ENCODE measurements around the gene CCDC9B.

CCDC9B gene

DNA sequence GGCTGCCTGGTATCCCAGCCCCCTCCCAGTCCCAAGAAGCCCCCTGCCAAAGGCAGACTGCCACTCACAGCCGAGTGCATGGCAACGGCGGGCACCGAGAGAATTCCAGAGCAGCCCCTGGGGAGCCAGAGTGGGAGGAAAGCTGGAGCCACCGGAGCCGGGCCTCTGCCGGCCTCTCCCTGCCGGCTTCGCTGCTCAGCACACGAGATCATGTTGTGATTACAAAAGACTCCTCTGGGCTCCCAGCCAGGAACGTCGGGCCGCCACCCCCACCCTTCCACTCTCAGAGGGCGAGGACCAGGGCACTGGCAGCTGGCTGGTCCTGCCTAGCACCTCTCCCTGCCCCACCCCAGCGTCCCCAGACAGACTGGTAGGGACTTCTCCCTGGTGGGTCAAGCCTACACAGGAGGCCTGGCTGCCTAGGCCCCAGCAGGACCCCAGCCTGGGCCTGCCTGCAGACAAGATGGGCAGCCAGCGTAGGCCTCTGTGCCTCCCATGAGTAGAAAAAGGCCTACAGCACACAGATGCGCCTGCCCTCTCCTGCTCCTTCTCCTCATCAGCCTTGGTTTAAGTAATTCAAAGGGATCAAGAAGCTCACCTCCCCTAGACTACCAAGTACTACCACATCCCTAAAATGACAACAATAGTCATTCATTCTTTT is at the start of gene CCDC9B:
TSS of gene CCDC9B (minus strand) at position 200 of the 661 bp plus-strand sequence. CDS start at position 80, 120 bp downstream.
- DNase-seq (ENCODE audit: insufficient read length, low spot score) (peak; percentile 65), FAIRE-seq (no peak)
- TF ChIP-seq POLR2A (IDR thresholded peaks at IDR 0.05; ENCODE audit: low read depth, low read length) = no peak

DNA sequence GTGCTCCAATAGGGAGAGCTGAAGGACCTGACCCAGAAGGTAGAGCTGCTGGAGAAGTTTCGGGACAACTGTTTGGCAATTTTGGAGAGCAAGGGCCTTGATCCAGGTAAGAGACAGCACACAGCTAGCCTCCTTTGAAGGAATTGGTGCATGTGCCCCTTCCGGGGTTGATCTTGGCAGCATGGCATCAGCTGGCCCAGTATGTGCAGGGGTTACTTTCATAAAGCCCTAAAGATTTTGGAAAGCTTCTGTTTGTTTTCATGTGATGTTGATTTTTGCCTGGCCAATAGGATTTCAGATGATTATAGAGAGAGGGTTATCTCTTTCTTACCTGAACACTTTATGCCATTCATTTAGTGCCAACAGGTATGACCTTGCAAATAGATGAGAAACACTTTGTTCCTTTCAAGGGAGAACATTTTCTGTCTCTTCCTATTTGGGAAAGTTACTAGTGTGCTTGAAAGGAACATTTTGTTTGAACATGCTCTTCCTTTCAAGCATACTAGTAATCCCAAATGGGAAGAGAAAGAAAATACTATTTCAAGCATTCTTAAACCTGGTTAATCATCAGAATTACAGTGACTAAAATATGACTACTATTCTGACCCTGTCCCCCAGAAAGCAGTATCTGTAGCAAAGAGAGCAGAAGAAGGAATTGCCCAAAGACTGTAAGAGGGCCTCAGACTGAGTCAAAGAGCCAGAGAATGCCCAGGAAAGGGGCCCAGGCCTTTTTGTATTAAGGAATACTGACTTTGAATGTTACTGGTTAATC is 49.3 kb upstream of the CCDC9B start:
- FAIRE-seq = no peak
- DNase-seq (ENCODE audit: insufficient read length, low spot score) = no peak
- TF ChIP-seq POLR2A (IDR thresholded peaks at IDR 0.05; ENCODE audit: low read depth, low read length) = no peak

DNA sequence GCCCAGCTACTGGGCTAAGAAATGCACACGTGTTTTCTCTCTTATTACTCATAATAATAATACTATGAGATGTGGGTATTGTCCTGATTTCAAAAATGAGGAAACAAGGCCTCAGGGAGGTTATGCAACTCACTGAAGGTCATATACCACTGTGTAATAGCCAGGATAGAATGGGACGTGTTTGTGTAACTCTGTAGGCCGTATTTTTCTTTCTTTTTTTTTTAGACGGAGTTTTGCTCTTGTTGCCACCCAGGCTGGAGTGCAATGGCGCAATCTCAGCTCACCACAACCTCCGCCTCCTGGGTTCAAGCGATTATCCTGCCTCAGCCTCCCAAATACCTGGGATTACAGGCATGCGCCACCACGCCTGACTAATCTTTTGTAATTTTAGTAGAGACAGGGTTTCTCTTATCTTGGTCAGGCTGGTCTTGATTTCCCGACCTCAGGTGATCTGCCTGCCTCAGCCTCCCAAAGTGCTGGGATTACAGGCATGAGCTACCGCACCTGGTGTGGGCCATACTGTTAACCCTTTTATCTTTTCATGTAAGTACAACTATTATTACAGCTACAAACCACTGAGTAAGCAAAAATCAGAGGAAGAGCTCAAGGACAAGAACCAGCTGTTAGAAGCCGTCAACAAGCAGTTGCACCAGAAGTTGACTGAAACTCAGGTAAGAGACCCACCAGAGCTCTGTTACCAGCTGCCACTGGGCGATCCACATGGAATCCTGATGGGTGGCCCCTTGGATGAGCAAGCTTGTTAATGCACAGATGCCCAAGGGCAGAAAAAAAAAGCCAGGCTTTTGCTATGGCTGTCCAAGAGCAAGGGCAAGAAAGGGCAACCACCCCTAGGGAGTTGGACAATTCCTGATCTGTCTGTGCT is 48.4 kb upstream of the CCDC9B start:
- TF ChIP-seq POLR2A (IDR thresholded peaks at IDR 0.05; ENCODE audit: low read depth, low read length) = no peak
- no peak for DNase-seq (ENCODE audit: insufficient read length, low spot score)
- no peak for FAIRE-seq

DNA sequence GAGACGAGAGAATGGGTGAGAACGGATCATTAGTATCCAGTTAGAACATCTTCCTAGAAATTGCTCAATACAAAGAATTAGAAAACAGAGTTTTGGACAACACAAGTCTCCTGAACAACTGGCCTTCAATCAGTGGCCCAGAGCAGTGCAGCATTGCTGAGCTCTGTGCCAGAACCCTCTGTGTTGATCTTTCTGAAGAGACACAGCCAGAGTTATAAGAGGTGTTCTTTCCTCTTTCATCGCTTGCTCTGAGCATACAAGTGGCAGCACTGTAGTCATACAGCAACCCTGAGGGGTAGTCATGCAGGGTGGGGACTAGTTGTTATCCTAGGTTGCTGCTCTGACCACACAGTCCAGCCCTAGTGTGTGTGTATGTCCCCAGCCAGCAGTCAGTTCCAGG is 45.7 kb upstream of the CCDC9B start:
- FAIRE-seq (no peak), DNase-seq (ENCODE audit: insufficient read length, low spot score) (no peak)
- no peak for TF ChIP-seq POLR2A (IDR thresholded peaks at IDR 0.05; ENCODE audit: low read depth, low read length)

DNA sequence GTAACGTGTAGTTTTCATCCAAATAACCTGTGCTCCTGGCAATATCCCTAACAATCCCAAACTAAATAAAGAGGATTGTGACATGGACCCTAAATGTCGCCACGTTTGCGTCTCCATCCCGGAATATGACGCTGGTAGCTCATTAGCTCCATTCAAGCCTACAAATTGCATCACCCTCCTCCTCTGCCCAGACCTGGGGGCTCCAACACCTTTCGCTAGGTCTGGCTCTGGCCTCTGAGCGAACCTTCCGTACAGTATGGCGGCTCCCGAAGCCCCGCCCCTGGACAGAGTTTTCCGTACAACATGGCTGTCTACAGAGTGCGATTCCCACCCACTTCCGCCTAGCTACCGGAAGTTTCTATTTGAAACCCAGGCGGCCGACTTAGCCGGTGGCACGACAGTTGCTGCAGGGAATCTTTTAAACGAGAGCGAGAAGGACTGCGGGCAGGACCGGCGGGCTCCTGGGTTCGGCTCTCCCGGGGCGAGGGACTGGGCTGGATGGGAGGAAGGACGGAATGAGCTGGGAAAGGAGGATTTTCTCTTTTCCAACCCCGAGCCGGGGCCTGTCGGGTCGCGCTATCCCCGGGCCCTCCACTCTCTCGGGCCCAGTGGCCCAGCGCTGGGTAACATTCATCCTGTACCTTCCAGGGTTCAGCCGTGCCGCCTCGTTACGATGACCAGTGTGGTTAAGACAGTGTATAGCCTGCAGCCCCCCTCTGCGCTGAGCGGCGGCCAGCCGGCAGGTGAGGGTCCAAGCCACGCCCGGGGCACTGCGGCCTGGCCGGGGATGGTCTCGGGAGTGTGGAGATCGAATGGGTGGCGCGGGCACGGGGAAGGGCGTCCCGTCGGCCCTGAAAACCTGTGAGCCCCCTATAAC is 42.1 kb upstream of the CCDC9B start, which contains the start of gene KNSTRN:
TSS of gene KNSTRN (plus strand) at position 142 of the 877 bp plus-strand sequence. CDS start at position 257, 115 bp downstream.
- FAIRE-seq (peak; percentile 20), DNase-seq (ENCODE audit: insufficient read length, low spot score) (peak; percentile 71)
- TF ChIP-seq POLR2A (IDR thresholded peaks at IDR 0.05; ENCODE audit: low read depth, low read length) = peak; percentile 46

DNA sequence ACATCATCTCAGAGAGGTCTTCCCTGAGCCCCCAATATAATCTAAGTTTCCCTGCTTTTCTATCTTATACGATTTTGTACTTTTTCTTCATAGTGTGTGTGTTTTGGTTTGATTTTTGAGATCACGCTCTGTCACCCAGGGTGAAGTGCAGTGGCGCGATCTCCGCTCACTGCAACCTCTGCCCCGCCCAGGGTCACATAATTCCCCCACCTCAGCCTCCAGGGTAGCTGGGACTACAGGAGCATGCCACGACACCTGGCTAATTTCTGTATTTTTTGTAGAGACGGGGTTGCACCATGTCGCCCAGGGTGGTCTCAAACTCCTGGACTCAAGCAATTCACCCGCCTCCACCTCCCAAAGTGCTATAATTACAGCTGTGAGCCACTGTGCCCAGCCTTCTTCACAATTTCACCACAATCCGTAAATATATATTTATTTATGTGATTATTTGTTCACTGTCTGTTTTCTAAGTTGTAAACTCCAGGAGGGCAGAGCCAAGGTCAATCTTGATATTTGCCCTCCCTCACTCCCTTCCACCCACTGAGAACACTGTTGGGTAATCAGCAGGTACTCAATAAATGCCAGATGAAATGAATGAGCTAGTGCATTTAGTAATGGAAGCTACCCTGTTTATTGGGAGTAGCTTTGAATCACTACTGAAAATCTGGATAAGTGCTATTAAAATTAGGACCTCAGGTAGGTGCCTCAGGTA is 41.2 kb upstream of the CCDC9B start:
- DNase-seq (ENCODE audit: insufficient read length, low spot score) (no peak), FAIRE-seq (no peak)
- TF ChIP-seq POLR2A (IDR thresholded peaks at IDR 0.05; ENCODE audit: low read depth, low read length) = no peak

DNA sequence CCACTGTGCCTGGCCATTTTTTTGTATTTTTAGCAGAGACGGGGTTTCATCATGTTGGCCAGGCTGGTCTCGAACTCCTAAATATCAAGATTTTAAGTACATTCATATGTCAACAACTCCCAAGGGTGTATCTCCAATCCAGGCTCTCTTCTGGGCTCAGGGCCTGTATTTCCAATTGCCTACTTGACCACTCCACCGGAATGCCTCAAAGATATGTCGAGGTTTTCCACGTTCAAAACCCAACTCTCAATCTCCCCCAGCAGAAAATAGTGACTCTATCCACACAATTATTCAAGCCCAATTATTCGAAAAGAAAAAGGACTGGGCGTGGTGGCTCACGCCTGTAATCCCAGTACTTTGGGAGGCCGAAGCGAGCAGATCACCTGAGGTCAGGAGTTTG is 39.9 kb upstream of the CCDC9B start:
- FAIRE-seq (no peak), DNase-seq (ENCODE audit: insufficient read length, low spot score) (no peak)
- TF ChIP-seq POLR2A (IDR thresholded peaks at IDR 0.05; ENCODE audit: low read depth, low read length) = no peak

DNA sequence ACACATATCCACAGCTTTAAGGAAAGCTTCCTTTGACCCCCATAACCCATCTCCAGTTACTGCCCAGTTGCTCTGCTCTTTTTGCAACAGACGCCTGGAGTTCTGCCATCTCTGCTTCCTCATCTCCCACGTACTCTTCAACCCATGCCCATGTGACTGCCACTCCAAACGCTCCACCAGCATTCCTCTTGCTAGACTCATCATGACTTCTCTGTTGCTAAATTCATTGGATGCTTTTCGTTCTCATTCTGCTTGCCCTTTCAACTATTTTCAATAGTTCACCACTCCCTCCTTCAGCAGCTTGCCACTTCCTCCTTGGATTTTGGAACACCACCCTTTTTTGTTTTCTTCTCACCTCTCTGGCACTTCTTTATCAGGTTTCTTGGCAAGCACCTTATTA is 39.1 kb upstream of the CCDC9B start:
- peak; percentile 95 for FAIRE-seq
- DNase-seq (ENCODE audit: insufficient read length, low spot score) = peak; percentile 90
- no peak for TF ChIP-seq POLR2A (IDR thresholded peaks at IDR 0.05; ENCODE audit: low read depth, low read length)

DNA sequence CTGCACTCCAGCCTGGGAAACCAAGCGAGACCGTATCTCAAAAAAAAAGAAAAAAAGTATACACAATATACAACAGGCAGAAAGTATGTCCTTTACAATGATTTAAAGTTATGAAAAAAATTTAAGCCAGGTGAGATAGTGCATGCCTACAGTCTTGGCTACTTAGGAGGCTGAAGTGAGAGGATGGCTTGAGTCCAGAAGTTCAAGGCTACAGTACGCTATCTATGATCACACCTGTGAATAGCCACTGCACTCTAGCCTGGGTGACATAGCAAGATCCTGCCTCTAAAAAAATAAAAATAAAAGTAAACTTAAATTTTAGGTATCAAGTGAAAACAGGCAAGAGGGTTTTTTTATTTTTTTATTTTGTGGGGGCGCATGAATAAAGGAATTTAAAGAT is 38.6 kb upstream of the CCDC9B start:
- TF ChIP-seq POLR2A (IDR thresholded peaks at IDR 0.05; ENCODE audit: low read depth, low read length) = no peak
- DNase-seq (ENCODE audit: insufficient read length, low spot score) = no peak
- FAIRE-seq = no peak

DNA sequence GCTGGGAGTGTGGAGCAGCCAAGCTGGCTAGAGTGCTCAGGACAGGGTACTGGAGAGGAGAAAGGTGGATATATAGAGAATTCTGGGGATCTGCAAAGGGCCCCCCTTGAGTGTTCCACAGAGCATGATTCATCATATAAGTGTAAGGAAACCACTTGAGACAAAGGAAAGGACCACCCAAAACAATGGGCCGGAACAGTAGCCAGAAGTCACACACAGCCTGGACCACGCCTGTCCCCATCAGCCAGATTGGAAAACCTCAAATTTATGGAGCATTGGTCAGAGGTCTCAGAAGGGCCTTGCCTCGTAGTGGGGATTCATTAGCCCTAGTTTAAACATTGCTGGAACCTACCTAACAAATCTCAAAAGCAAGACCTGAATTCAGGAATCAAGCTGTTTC is 36.9 kb upstream of the CCDC9B start:
- DNase-seq (ENCODE audit: insufficient read length, low spot score) (no peak), FAIRE-seq (no peak)
- no peak for TF ChIP-seq POLR2A (IDR thresholded peaks at IDR 0.05; ENCODE audit: low read depth, low read length)

DNA sequence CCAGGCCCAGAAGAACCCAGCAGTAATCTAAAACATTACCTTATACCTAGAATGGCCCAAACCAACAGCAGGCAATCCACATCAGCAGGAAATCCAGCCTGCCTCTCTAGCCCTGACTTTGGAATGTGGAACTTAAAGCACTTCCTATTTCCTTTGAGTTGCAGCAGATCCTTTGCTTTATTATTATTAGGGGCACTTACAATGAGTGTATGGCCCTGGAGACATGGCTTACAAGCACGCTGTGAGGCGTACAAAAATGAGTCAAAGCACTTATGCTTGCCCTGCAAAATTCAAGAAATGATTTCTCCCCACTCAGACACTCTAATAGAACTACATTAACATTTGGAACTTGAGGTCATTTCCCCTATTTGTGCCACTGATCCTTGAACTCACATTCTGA is 32.2 kb upstream of the CCDC9B start:
- FAIRE-seq (no peak), DNase-seq (ENCODE audit: insufficient read length, low spot score) (no peak)
- TF ChIP-seq POLR2A (IDR thresholded peaks at IDR 0.05; ENCODE audit: low read depth, low read length) = no peak

DNA sequence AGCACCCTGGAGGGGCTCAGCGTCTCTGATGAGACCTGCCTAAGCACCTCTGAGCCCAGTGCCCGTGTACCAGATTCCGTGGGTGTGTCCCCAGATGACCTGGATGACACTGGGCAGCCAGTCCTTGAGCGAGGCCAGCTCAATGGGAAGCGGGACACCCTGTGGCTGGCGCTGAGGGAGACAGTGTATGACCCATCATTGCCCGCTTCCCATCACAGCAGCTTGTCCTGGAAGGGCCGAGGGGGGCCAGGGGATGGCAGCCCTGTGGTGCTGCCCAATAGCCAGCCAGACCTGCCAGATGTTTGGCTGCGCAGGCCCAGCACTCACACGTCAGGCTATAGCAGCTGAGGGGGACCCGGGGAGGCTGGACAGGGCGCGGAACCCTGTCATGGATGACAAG is 29.2 kb upstream of the CCDC9B start:
- TF ChIP-seq POLR2A (IDR thresholded peaks at IDR 0.05; ENCODE audit: low read depth, low read length) = no peak
- FAIRE-seq = no peak

DNA sequence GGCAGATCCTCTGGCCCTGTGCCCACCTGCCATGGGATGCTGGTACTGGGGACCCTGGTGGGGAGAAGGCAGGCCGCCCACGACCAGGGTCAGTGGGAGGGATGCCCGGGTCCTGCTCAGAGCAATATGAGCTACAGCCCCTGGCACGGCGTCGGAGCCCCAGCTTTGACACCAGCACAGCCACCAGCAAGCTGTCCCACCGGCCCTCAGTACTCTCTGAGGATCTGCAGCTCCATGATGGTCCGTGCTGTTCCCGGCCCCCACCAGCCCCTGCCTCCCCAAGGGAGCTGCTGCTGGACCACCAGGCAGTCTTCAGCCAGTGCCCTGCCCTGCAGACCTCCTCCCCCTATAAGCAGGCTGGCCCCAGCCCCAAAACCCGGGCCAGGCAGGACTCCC is 28.7 kb upstream of the CCDC9B start:
- DNase-seq (ENCODE audit: insufficient read length, low spot score) = no peak
- FAIRE-seq = no peak
- TF ChIP-seq POLR2A (IDR thresholded peaks at IDR 0.05; ENCODE audit: low read depth, low read length) = no peak

More for the DNA sequence above, 29.2 kb upstream of the CCDC9B start:
- no peak for DNase-seq (ENCODE audit: insufficient read length, low spot score)

All from H54 (cell line).